ENCODE data around the gene MARK4.

MARK4 gene

GRCh38 chr19:45322311-45322710 lies 71.2 kb downstream of the MARK4 start:
- H3K36me3 Mint-ChIP-seq (ENCODE audit: low read depth) = no peaks in the 10 kb centered on the region
- peak overlapping the region; percentile 33 for H3K27ac Mint-ChIP-seq
- TF ChIP-seq, protein P1, sequence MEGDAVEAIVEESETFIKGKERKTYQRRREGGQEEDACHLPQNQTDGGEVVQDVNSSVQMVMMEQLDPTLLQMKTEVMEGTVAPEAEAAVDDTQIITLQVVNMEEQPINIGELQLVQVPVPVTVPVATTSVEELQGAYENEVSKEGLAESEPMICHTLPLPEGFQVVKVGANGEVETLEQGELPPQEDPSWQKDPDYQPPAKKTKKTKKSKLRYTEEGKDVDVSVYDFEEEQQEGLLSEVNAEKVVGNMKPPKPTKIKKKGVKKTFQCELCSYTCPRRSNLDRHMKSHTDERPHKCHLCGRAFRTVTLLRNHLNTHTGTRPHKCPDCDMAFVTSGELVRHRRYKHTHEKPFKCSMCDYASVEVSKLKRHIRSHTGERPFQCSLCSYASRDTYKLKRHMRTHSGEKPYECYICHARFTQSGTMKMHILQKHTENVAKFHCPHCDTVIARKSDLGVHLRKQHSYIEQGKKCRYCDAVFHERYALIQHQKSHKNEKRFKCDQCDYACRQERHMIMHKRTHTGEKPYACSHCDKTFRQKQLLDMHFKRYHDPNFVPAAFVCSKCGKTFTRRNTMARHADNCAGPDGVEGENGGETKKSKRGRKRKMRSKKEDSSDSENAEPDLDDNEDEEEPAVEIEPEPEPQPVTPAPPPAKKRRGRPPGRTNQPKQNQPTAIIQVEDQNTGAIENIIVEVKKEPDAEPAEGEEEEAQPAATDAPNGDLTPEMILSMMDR (IDR thresholded peaks at IDR 0.05) = no peak
- peaks cover 34% of the 10 kb centered on the region for H3K27me3 Mint-ChIP-seq (ENCODE audit: low read depth, poor library complexity)
- no peak for DNase-seq
- H3K4me1 Mint-ChIP-seq = peaks cover 41% of the 10 kb centered on the region
- H3K9me3 Mint-ChIP-seq = no peaks in the 10 kb centered on the region
- H3K4me3 Mint-ChIP-seq = no peak overlapping the region

DNA sequence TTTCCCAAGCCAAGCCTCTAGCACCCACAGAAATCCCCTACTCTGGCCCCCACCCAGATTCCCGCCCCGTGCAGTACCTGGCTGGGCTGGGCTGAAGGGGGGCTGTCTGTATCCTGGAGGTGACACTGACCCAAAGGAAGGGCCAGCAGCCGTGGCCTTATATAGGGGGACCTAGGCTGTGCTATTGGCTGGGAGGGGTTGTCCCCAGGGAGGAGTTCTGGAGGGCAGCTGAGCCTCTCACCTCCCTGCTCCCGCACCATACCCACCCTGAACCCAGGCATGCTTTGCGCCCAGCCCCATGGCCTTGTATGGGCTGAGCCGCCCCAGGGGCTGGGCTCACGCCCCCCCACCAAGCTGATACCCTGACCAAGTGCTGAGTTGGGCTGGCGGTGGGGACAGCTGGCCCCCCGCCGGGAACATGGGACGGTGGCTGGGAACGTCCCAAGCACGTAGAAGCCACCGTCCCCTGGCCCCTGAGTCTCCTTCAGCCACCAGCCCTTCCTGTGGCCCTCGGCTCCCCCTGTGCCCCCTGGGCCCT lies 71.7 kb downstream of the MARK4 start, which contains the start of gene CKM:
CKM (minus strand) TSS at position 132 of the 538 bp plus-strand sequence. CDS start 3,162 bp downstream, outside the sequence.
- Mint-ChIP-seq H3K4me3 (peak within 1 kb of the TSS; percentile 58), H3K27me3 (ENCODE audit: low read depth, poor library complexity) (peaks cover 29% of the 10 kb centered on the region), H3K27ac (peak within 1 kb of the TSS; percentile 33), H3K36me3 (ENCODE audit: low read depth) (no peaks in the 10 kb centered on the region), H3K4me1 (peaks cover 43% of the 10 kb centered on the region), H3K9me3 (no peaks in the 10 kb centered on the region)
- TF ChIP-seq, protein P1 (IDR thresholded peaks at IDR 0.05) = no peak
- no peak for DNase-seq

DNA sequence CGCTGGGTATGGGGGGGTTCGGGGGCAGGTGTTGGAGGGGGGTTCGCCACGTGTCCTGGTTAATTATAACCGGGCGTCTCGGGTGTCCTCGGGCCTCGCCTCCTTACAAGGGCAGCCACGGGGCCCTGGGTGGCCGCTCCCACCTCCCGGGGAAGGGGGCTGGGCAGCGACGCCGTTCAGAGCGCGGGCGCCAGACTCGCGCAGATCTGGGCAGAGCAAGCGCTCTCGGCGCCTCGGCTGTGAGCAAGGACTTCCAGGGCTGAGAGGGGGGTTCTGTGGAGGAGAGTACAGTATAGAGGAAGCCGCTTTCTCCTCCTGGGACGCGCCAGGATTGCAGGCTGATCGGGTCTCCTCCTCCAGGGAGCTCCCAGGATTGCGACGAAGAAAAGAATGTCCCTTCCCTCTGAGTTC lies 72.6 kb downstream of the MARK4 start:
- TF ChIP-seq, protein P1 (IDR thresholded peaks at IDR 0.05) = no peak
- H3K4me1 Mint-ChIP-seq = peaks cover 43% of the 10 kb centered on the region
- peaks cover 20% of the 10 kb centered on the region for H3K27me3 Mint-ChIP-seq (ENCODE audit: low read depth, poor library complexity)
- H3K9me3 Mint-ChIP-seq = no peaks in the 10 kb centered on the region
- no peaks in the 10 kb centered on the region for H3K36me3 Mint-ChIP-seq (ENCODE audit: low read depth)
- peak overlapping the region; percentile 58 for H3K4me3 Mint-ChIP-seq
- H3K27ac Mint-ChIP-seq = no peak overlapping the region
- peak; percentile 55 for DNase-seq

- Mint-ChIP-seq H3K36me3 (ENCODE audit: low read depth) (no peaks in the 10 kb centered on the region), H3K27me3 (ENCODE audit: low read depth, poor library complexity) (peaks cover 18% of the 10 kb centered on the region), H3K27ac (no peak overlapping the region), H3K9me3 (no peaks in the 10 kb centered on the region), H3K4me3 (peak overlapping the region; percentile 58), H3K4me1 (peaks cover 43% of the 10 kb centered on the region)
- TF ChIP-seq, protein P1 (IDR thresholded peaks at IDR 0.05) = no peak
- no peak for DNase-seq
Observed at GRCh38 chr19:45324349-45324907, 73.4 kb downstream of the MARK4 start.

DNA sequence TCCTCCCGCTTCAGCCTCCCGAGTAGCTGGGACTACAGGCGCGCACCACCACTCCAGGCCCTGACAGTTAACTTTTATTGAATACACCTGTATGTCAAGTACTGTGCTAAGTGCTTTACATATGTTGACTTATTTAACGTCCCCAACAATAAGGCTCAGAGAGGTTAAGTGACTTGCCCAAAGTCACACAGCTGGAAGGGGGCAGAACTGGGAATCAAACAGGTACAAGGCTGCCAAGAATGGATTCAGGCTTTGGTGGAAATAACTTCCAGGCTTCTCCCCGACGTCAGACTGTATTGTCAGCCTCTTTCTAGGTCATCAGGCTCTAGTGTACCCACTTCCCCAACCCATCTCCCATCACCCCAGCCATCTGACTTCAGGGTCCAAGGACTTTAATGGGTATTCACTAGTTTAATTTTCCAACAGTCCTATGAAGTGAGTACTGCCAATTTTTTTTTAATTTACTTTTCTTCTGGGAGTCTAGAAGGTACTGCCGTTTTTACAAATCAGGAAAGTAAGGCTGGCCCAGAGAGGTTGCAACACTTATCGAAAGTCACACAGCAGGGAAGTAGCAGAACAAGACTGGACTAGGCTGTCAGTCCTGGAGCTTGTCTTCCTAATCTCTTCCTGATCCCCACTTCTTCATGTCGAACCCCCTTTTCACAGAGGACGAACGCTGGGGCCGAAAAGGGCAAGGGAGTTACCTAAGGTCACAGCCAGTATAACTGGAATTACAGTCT lies 76.5 kb downstream of the MARK4 start:
- H3K4me1 Mint-ChIP-seq = peaks cover 37% of the 10 kb centered on the region
- DNase-seq = no peak
- no peak overlapping the region for H3K4me3 Mint-ChIP-seq
- no peaks in the 10 kb centered on the region for H3K9me3 Mint-ChIP-seq
- no peak overlapping the region for H3K27ac Mint-ChIP-seq
- TF ChIP-seq, protein P1 (IDR thresholded peaks at IDR 0.05) = no peak
- H3K27me3 Mint-ChIP-seq (ENCODE audit: low read depth, poor library complexity) = peaks cover 12% of the 10 kb centered on the region
- H3K36me3 Mint-ChIP-seq (ENCODE audit: low read depth) = no peaks in the 10 kb centered on the region
